ENCODE results near the gene NBAS. TPM values are rescaled to one million over a fixed set of nuclear protein-coding genes. Genes with fewer than 3 reads are reported as not detected.

The NBAS gene
- total RNA-seq, 4 donors from 2014 or later: 34.0 to 51.2 (median 41.9) TPM

DNA sequence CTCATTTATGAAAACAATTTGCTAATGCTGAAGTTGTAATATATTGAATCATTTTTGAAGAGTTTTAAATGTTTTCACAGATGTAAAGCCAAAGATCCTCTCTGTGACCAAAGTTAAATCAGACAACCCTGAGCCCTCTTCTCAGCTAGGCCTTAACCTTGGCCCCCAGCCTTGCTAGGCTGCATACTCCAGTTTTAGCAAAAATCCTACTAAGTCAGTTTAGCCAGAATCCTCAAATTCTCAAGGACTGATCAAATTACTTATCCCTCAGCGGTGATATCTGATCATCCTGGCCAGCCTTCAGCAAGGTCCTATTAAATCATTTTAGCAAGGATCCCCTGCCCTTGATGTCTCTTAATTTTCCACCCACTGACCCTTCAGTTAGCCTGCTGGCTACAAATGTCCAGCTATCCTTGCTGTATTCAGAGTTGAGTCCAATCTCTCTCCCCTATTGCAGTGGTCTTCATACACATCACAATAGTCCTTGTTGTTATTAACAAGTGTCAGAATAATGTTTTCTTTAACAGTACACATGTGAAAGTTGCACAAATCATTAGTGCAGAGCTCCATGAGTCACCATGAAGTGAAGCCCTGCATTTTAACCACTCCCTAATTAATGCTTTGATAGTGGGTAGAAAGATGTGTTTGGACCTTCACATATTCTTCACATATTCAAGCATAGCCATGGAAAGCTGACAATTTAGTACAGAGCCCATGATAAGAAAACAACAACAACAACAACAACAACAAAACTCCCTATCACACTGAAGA, 206.4 kb downstream of the NBAS start:
- TF ChIP-seq, protein P1, sequence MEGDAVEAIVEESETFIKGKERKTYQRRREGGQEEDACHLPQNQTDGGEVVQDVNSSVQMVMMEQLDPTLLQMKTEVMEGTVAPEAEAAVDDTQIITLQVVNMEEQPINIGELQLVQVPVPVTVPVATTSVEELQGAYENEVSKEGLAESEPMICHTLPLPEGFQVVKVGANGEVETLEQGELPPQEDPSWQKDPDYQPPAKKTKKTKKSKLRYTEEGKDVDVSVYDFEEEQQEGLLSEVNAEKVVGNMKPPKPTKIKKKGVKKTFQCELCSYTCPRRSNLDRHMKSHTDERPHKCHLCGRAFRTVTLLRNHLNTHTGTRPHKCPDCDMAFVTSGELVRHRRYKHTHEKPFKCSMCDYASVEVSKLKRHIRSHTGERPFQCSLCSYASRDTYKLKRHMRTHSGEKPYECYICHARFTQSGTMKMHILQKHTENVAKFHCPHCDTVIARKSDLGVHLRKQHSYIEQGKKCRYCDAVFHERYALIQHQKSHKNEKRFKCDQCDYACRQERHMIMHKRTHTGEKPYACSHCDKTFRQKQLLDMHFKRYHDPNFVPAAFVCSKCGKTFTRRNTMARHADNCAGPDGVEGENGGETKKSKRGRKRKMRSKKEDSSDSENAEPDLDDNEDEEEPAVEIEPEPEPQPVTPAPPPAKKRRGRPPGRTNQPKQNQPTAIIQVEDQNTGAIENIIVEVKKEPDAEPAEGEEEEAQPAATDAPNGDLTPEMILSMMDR (IDR thresholded peaks at IDR 0.05; ENCODE audit: low read depth): no peak

GRCh38 chr2:15352363-15352762, 208.8 kb downstream of the NBAS start:
- TF ChIP-seq, protein P1 (IDR thresholded peaks at IDR 0.05; ENCODE audit: low read depth): no peak

GRCh38 chr2:15348636-15349035, 212.5 kb downstream of the NBAS start:
- TF ChIP-seq, protein P1 (IDR thresholded peaks at IDR 0.05; ENCODE audit: low read depth): no peak

GRCh38 chr2:15348045-15348444, 213.1 kb downstream of the NBAS start:
- TF ChIP-seq, protein P1 (IDR thresholded peaks at IDR 0.05; ENCODE audit: low read depth): no peak

DNA sequence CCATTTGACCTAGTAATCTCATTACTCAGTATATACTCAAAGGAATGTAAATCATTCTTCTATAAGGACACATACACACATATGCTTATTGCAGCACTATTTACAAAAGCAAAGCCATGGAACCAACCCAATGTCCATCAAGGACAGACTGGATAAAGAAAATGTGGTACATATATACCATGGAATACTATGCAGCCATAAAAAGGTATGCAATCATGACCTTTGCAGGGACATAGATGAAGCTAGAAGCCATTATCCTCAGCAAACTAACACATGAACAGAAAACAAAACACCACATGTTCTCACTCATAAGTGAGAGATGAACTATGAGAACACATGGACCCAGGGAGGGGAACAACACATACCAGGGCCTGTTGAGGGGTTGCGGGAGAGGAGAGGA, 214.5 kb downstream of the NBAS start:
- TF ChIP-seq, protein P1 (IDR thresholded peaks at IDR 0.05; ENCODE audit: low read depth): no peak

GRCh38 chr2:15337996-15338666, 223.0 kb downstream of the NBAS start:
- TF ChIP-seq, protein P1 (IDR thresholded peaks at IDR 0.05; ENCODE audit: low read depth): no peak

- TF ChIP-seq, protein P1 (IDR thresholded peaks at IDR 0.05; ENCODE audit: low read depth): no peak
Measured at GRCh38 chr2:15334644-15335326, 226.3 kb downstream of the NBAS start.

Measured in subcutaneous adipose tissue (tissue), 4 donors.